IMR-90 (cell line): ENCODE results near the gene ZDHHC17. TPM values are rescaled to one million over a fixed set of nuclear protein-coding genes. Genes with fewer than 3 reads are reported as not detected.

Experiments
- ATAC-seq: fragments of 200-7000 bp; cut with Tn5 transposase; 2 replicates; pipeline ENCODE4 v1.9.1; 2020; ENCODE audit warnings: low read depth, mild to moderate bottlenecking, moderate library complexity
- BruUV-seq: library from RNA; stranded (reverse); fragments of 400-500 nt; replicated peaks from 2 replicates; lab custom pipeline; 2021; lab: Mats Ljungman, UMichigan
- CTCF ChIA-PET: fragments of 300-600 bp; formaldehyde crosslinking; extraction: SDS; loops from one replicate; lab custom pipeline; 2021; ENCODE audit warnings: antibody characterized with exemption; lab: Yijun Ruan, JAX
- POLR2A ChIA-PET: fragments of 300-600 bp; sonication (Branson Sonifier 250); formaldehyde crosslinking; loops from one replicate; lab custom pipeline; 2022; ENCODE audit warnings: antibody characterized with exemption; ENCODE audit not compliant: unreplicated experiment; lab: Charles Lee
- DNase-seq: peaks from one replicate; pipeline ENCODE4 v3.0.0; 2013
- H2AFZ ChIP-seq: replicated peaks from 2 replicates; pipeline ENCODE3; 2013; ENCODE audit warnings: low read length, mild to moderate bottlenecking; ENCODE audit not compliant: poor library complexity
- H2AK5ac ChIP-seq: 2 replicates; pipeline ENCODE4 v1.6.1; 2013; ENCODE audit warnings: low read depth, low read length, inconsistent platforms
- H2AK9ac ChIP-seq: replicated peaks from 2 replicates; pipeline ENCODE3; 2013; ENCODE audit warnings: mild to moderate bottlenecking, low read depth, low read length, moderate library complexity; ENCODE audit not compliant: poor library complexity
- H2BK120ac ChIP-seq: 2 replicates; pipeline ENCODE4 v1.6.1; 2013; ENCODE audit warnings: low read depth, low read length, inconsistent platforms
- H2BK15ac ChIP-seq: 3 replicates; pipeline ENCODE4 v1.6.1; 2013; ENCODE audit warnings: low read depth, low read length, inconsistent platforms
- H2BK20ac ChIP-seq: 2 replicates; pipeline ENCODE4 v1.6.1; 2013; ENCODE audit warnings: low read depth, mild to moderate bottlenecking, inconsistent platforms, low read length, moderate library complexity
- H2BK5ac ChIP-seq: 2 replicates; pipeline ENCODE4 v1.6.1; 2013; ENCODE audit warnings: mild to moderate bottlenecking, low read depth, low read length, inconsistent platforms; ENCODE audit not compliant: poor library complexity, severe bottlenecking
- H3K14ac ChIP-seq: replicated peaks from 2 replicates; pipeline ENCODE4 v1.6.1; 2013; ENCODE audit warnings: low read depth, low read length, inconsistent platforms
- H3K18ac ChIP-seq: 2 replicates; pipeline ENCODE4 v1.6.1; 2013; ENCODE audit warnings: low read depth, low read length, control low read depth
- H3K23ac ChIP-seq: 2 replicates; pipeline ENCODE4 v1.6.1; 2013; ENCODE audit warnings: low read depth, low read length, inconsistent platforms
- H3K27ac ChIP-seq: 2 replicates; pipeline ENCODE4 v1.5.1; 2013; ENCODE audit warnings: mild to moderate bottlenecking, control low read depth, low read length; ENCODE audit not compliant: insufficient read depth
- H3K27me3 ChIP-seq: 2 replicates; pipeline ENCODE4 v1.6.1; 2013; ENCODE audit warnings: low read length; ENCODE audit not compliant: control insufficient read depth, insufficient read depth
- H3K36me3 ChIP-seq: 2 replicates; pipeline ENCODE4 v1.6.1; 2013; ENCODE audit warnings: low read length, mixed read lengths; ENCODE audit not compliant: control insufficient read depth, insufficient read depth
- H3K4ac ChIP-seq: 2 replicates; pipeline ENCODE4 v1.6.1; 2013; ENCODE audit warnings: low read depth, low read length, inconsistent platforms
- H3K4me1 ChIP-seq: 2 replicates; pipeline ENCODE4 v1.6.1; 2013; ENCODE audit warnings: low read length, mixed read lengths; ENCODE audit not compliant: control insufficient read depth, insufficient read depth
- H3K4me2 ChIP-seq: 2 replicates; pipeline ENCODE4 v1.6.1; 2013; ENCODE audit warnings: low read depth, mild to moderate bottlenecking, control low read depth, low read length, moderate library complexity
- H3K4me3 ChIP-seq: 2 replicates; pipeline ENCODE4 v1.5.1; 2013; ENCODE audit warnings: low read depth, mild to moderate bottlenecking, control low read depth, low read length, moderate library complexity; ENCODE audit not compliant: insufficient read depth
- H3K56ac ChIP-seq: 2 replicates; pipeline ENCODE4 v1.6.1; 2013; ENCODE audit warnings: low read length, inconsistent platforms; ENCODE audit not compliant: insufficient read depth; ENCODE audit errors: extremely low read depth
- H3K79me1 ChIP-seq, 2 experiments: 2 replicates each; pipeline ENCODE4 v1.6.1; 2013; ENCODE audit warnings: low read length in 2 of 2, inconsistent platforms in 1 of 2, low read depth in 1 of 2
- H3K9ac ChIP-seq: 2 replicates; pipeline ENCODE4 v1.6.1; 2013; ENCODE audit warnings: low read depth, low read length, control low read depth
- H3K9me1 ChIP-seq: 2 replicates; pipeline ENCODE4 v1.6.1; 2013; ENCODE audit warnings: low read length, inconsistent platforms; ENCODE audit not compliant: insufficient read depth
- H3K9me3 ChIP-seq: 2 replicates; pipeline ENCODE4 v1.6.1; 2013; ENCODE audit warnings: low read length; ENCODE audit not compliant: control insufficient read depth, insufficient read depth
- H4K20me1 ChIP-seq: 2 replicates; pipeline ENCODE4 v1.6.1; 2013; ENCODE audit warnings: low read length, inconsistent platforms; ENCODE audit not compliant: insufficient read depth
- H4K5ac ChIP-seq: 2 replicates; pipeline ENCODE4 v1.6.1; 2013; ENCODE audit warnings: mild to moderate bottlenecking, low read depth, low read length, control low read depth
- H4K8ac ChIP-seq, 2 experiments: 2 replicates each; pipeline ENCODE4 v1.6.1; 2013; ENCODE audit warnings: low read depth in 2 of 2, low read length in 2 of 2, control low read depth in 1 of 2, inconsistent platforms in 1 of 2
- H4K91ac ChIP-seq: 2 replicates; pipeline ENCODE4 v1.6.1; 2013; ENCODE audit warnings: low read depth, low read length, inconsistent platforms; ENCODE audit not compliant: insufficient read depth
- BHLHE40 ChIP-seq: fragments of 150-350 bp; IDR thresholded peaks from 2 replicates; pipeline ENCODE4 v1.6.1; 2016; ENCODE audit warnings: mild to moderate bottlenecking, low read depth, low read length
- CEBPB ChIP-seq: IDR thresholded peaks from 2 replicates; pipeline ENCODE4 v1.6.1; 2012; ENCODE audit warnings: low read depth, low read length, improper control_type of control experiment
- CHD1 ChIP-seq: IDR thresholded peaks from 2 replicates; pipeline ENCODE4 v1.6.1; 2012; ENCODE audit warnings: low read depth, low read length, improper control_type of control experiment
- CTCF ChIP-seq: conservative IDR thresholded peaks from 2 replicates; pipeline ENCODE4 v1.5.1; 2012; ENCODE audit warnings: mild to moderate bottlenecking, low read depth, low read length, improper control_type of control experiment
- ELK1 ChIP-seq: fragments of 150-350 bp; IDR thresholded peaks from 2 replicates; pipeline ENCODE4 v1.6.1; 2016; ENCODE audit warnings: low read depth, mild to moderate bottlenecking, low read length, moderate library complexity, borderline replicate concordance
- FOS ChIP-seq: fragments of 150-350 bp; IDR thresholded peaks from 2 replicates; pipeline ENCODE4 v1.6.1; 2016; ENCODE audit warnings: low read depth, low read length
- MAFK ChIP-seq: IDR thresholded peaks from 2 replicates; pipeline ENCODE4 v1.6.1; 2012; ENCODE audit warnings: low read depth, low read length, improper control_type of control experiment
- MAZ ChIP-seq: IDR thresholded peaks from 2 replicates; pipeline ENCODE4 v1.6.1; 2012; ENCODE audit warnings: low read depth, mild to moderate bottlenecking, low read length, improper control_type of control experiment, moderate library complexity, borderline replicate concordance
- MXI1 ChIP-seq: IDR thresholded peaks from 2 replicates; pipeline ENCODE4 v1.6.1; 2012; ENCODE audit warnings: low read depth, mild to moderate bottlenecking, low read length, moderate library complexity, borderline replicate concordance
- NFE2L2 ChIP-seq: fragments of 150-350 bp; IDR thresholded peaks from 2 replicates; pipeline ENCODE4 v1.6.1; 2016; ENCODE audit warnings: low read depth, mild to moderate bottlenecking, low read length
- POLR2A ChIP-seq: IDR thresholded peaks from 2 replicates; pipeline ENCODE4 v1.6.1; 2012; ENCODE audit warnings: mild to moderate bottlenecking, low read depth, low read length
- RAD21 ChIP-seq: IDR thresholded peaks from 2 replicates; pipeline ENCODE4 v1.6.1; 2012; ENCODE audit warnings: low read length, improper control_type of control experiment
- SMC3 ChIP-seq: fragments of 150-350 bp; IDR thresholded peaks from 2 replicates; pipeline ENCODE4 v1.6.1; 2016; ENCODE audit warnings: low read depth, mild to moderate bottlenecking, antibody characterized with exemption, low read length, moderate library complexity
- USF2 ChIP-seq: fragments of 150-350 bp; IDR thresholded peaks from 2 replicates; pipeline ENCODE4 v1.6.1; 2017; ENCODE audit warnings: mild to moderate bottlenecking, antibody characterized with exemption, low read length, low read depth
- WGBS, 2 experiments: methylation state at CpG; one replicate each; pipeline versions ENCODE4 v1.1.5 to v1.1.7; 2013; ENCODE audit warnings: missing lambda C conversion rate in 2 of 2; ENCODE audit not compliant: insufficient read length in 1 of 2; ENCODE audit errors: extremely low coverage in 2 of 2; 5-methylcytosine and 5-hydroxymethylcytosine counted together
- dilution Hi-C: fragments of 300-500 bp; cut with HindIII; formaldehyde crosslinking; loops from one replicate; pipeline ENCODE4 v1.14.3; 2018; ENCODE audit warnings: low sequenced_read_pairs; ENCODE audit not compliant: unreplicated experiment
- in situ Hi-C: fragments of 300-500 bp; cut with MboI; formaldehyde crosslinking; loops from 3 replicates; pipeline ENCODE4 v1.14.3; 2019; ENCODE audit warnings: low sequenced_read_pairs, inconsistent platforms, mixed read lengths
- intact Hi-C: fragments of 100-400 bp; cut with micrococcal nuclease; formaldehyde crosslinking; loops from 2 replicates; pipeline ENCODE4 v1.10.0; 2022
- polyA plus RNA-seq, 3 experiments: library from polyadenylated mRNA; depleted of rRNA; stranded (reverse); fragments of >200 nt; gene quantifications; 2 replicates each; pipeline ENCODE4 v1.2.3, GENCODE V29; 2012; ENCODE audit warnings: low replicate concordance in 1 of 3
- total RNA-seq: library from RNA; depleted of rRNA; stranded (reverse); fragments of >200 nt; gene quantifications from 2 replicates; pipeline ENCODE4 v1.2.3, GENCODE V29; 2012

The ZDHHC17 gene
- total and polyA plus RNA-seq, 2 of the 4 experiments (the other 2 are of a cell fraction), result 23.3 to 125 TPM

- Histone ChIP-seq H4K20me1 (peaks cover 13% of the 10 kb centered on the region; the same call in 1 of the 2 replicates), H2AK9ac (no peak overlapping the region), H3K14ac (peak overlapping the region; percentile 82), H3K27me3 (no peaks in the 10 kb centered on the region), H3K27ac (peak overlapping the region; percentile 94), H2BK120ac (peak overlapping the region; percentile 83), H3K4me3 (no peak overlapping the region), H2BK5ac (peak overlapping the region; percentile 91), H3K79me1 (peaks cover 7 to 27% of the 10 kb centered on the region in 2 experiments; a peak in 3 of 4 replicates), H2AK5ac (peak overlapping the region; percentile 66; the same call in 1 of the 2 replicates), H3K23ac (peak overlapping the region; percentile 18; the same call in 1 of the 2 replicates), H2BK15ac (peak overlapping the region; percentile 58; the same call in 1 of the 3 replicates), H2BK20ac (peak overlapping the region; percentile 38), H3K9me1 (peaks cover 17% of the 10 kb centered on the region), H3K9me3 (peaks cover 2% of the 10 kb centered on the region), H3K4ac (peak overlapping the region; percentile 82), H3K36me3 (no peaks in the 10 kb centered on the region), H4K5ac (peak overlapping the region; percentile 14), H3K56ac (peak overlapping the region; percentile 57), H3K4me2 (peak overlapping the region; percentile 52), H3K9ac (peak overlapping the region; percentile 65), H3K18ac (peak overlapping the region; percentile 22), H4K91ac (peak overlapping the region; percentile 75), H4K8ac (peak overlapping the region in 1 of 2 experiments; percentile 64; a peak in 2 of 4 replicates), H3K4me1 (peaks cover 14% of the 10 kb centered on the region), H2AFZ (peak overlapping the region; percentile 88)
- intact Hi-C loops, result loop anchor here (5.0 kb wide), 1 partner anchor 37 kb away; no protein-coding TSS in a partner anchor
- CTCF ChIA-PET, result interaction anchor here (0.6 to 3.7 kb wide), 5 partner anchors 17 to 436 kb away, joined by 3 to 15 read pairs (median 3); no protein-coding TSS in a partner anchor
- ATAC-seq, result no peak; the same call in 1 of the 2 replicates
- WGBS, 2 experiments, result no CpG with 5 or more reads among the region's 7 CpGs
- dilution Hi-C loops, result no loop called here
- in situ Hi-C loops, result no loop called here
- POLR2A ChIA-PET, result no interaction called here
- no peak for DNase-seq
- no peak for TF ChIP-seq MAZ
- TF ChIP-seq ELK1, result no peak
- no peak for TF ChIP-seq CEBPB
- TF ChIP-seq SMC3, result no peak
- no peak for TF ChIP-seq FOS
- TF ChIP-seq CTCF, result no peak
- TF ChIP-seq USF2, result no peak
- no peak for TF ChIP-seq NFE2L2
- no peak for TF ChIP-seq BHLHE40
- no peak for TF ChIP-seq POLR2A
- TF ChIP-seq MAFK, result no peak
- TF ChIP-seq RAD21, result no peak
- no peak for TF ChIP-seq CHD1
- no peak for TF ChIP-seq MXI1
- no TSS peak for BruUV-seq
Observed at GRCh38 chr12:76880519-76881023, 116.7 kb downstream of the ZDHHC17 start.
